Measurements from ENCODE around the gene WDR70. TPM values are rescaled to one million over a fixed set of nuclear protein-coding genes. Genes with fewer than 3 reads are reported as not detected.

The WDR70 gene
- total RNA-seq, 1 experiment from 2014 or later: 31.3 TPM

- Mint-ChIP-seq H3K36me3 (ENCODE audit: insufficient read depth, unreplicated experiment) (peaks cover 9% of the 10 kb centered on the region), H3K4me1 (ENCODE audit: insufficient read depth, unreplicated experiment) (peaks cover 9% of the 10 kb centered on the region), H3K27ac (ENCODE audit: low read depth, unreplicated experiment) (no peak overlapping the region), H3K4me3 (ENCODE audit: unreplicated experiment) (no peak overlapping the region), H3K9me3 (ENCODE audit: unreplicated experiment) (no peaks in the 10 kb centered on the region), H3K27me3 (ENCODE audit: insufficient read depth, unreplicated experiment) (no peaks in the 10 kb centered on the region)
- no peak for DNase-seq (ENCODE audit: unreplicated experiment)
- CTCF ChIA-PET: interaction anchor here (0.6 to 1.0 kb wide), 2 partner anchors 145 to 150 kb away, joined by 3 read pairs; no protein-coding TSS in a partner anchor
- POLR2A ChIA-PET: no interaction called here
- no peak for TF ChIP-seq CTCF (IDR thresholded peaks at IDR 0.05; ENCODE audit: unreplicated experiment)
- intact Hi-C loops (cut with micrococcal nuclease): no loop called here
- BruUV-seq (replicated peaks): no TSS peak
These were observed 188.4 kb downstream of the WDR70 start for GRCh38 chr5:37567566-37567965.

DNA sequence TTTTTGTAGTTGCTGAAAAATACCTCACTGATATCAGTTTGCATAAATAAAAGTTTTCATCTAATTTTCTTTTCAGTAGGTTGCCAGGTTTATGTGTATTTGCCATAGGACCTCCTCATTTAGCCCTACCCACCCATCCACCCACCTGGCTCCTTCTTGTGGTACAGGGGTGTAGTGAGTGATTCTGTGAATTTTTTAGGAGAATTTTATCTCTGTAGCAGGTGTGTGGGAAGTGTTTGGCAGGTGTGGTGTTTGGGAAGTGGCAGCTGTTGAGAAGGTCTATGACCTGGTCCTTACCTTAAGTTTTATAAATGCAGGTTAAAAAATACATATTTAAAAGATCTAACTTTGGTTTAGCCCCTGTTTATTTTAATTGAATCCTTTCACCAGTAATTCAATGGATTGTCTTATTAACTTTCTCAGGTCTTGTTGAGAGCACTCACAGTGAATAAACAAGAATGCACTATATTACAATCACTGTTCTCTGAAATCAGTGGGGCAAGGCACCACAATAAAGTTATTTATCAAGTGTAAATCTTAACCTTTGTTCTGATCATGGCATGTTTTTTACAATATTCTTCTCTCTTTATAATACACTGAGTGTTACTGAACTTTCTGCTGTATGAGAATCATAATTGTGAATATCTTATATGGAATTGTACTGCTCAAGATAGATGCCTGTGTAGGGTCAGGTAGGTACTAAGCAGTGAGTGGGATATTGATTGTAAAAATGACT lies 189.1 kb downstream of the WDR70 start:
- no TSS peak for BruUV-seq (replicated peaks)
- no peak for DNase-seq (ENCODE audit: unreplicated experiment)
- ChIA-PET CTCF (interaction anchor here (0.6 to 0.8 kb wide), 2 partner anchors 14 to 146 kb away, joined by 3 to 4 read pairs; no protein-coding TSS in a partner anchor), POLR2A (no interaction called here)
- no peak for TF ChIP-seq CTCF (IDR thresholded peaks at IDR 0.05; ENCODE audit: unreplicated experiment)
- no peaks in the 10 kb centered on the region for H3K9me3 Mint-ChIP-seq (ENCODE audit: unreplicated experiment)
- intact Hi-C loops (cut with micrococcal nuclease): no loop called here
- H3K4me1 Mint-ChIP-seq (ENCODE audit: insufficient read depth, unreplicated experiment): peaks cover 9% of the 10 kb centered on the region
- H3K36me3 Mint-ChIP-seq (ENCODE audit: insufficient read depth, unreplicated experiment): peaks cover 9% of the 10 kb centered on the region
- no peak overlapping the region for H3K4me3 Mint-ChIP-seq (ENCODE audit: unreplicated experiment)
- no peaks in the 10 kb centered on the region for H3K27me3 Mint-ChIP-seq (ENCODE audit: insufficient read depth, unreplicated experiment)
- H3K27ac Mint-ChIP-seq (ENCODE audit: low read depth, unreplicated experiment): no peak overlapping the region

- peaks cover 9% of the 10 kb centered on the region for H3K4me1 Mint-ChIP-seq (ENCODE audit: insufficient read depth, unreplicated experiment)
These were observed 189.8 kb downstream of the WDR70 start for GRCh38 chr5:37568893-37569292.

GRCh38 chr5:37569466-37569865 lies 190.3 kb downstream of the WDR70 start:
- ChIA-PET POLR2A (no interaction called here), CTCF (interaction anchor here (0.7 to 1.5 kb wide), 3 partner anchors 8 to 156 kb away, joined by 3 to 4 read pairs (median 4); no protein-coding TSS in a partner anchor)
- intact Hi-C loops (cut with micrococcal nuclease): no loop called here
- Mint-ChIP-seq H3K9me3 (ENCODE audit: unreplicated experiment) (peaks cover 2% of the 10 kb centered on the region), H3K27ac (ENCODE audit: low read depth, unreplicated experiment) (no peak overlapping the region), H3K4me1 (ENCODE audit: insufficient read depth, unreplicated experiment) (peaks cover 9% of the 10 kb centered on the region), H3K27me3 (ENCODE audit: insufficient read depth, unreplicated experiment) (no peaks in the 10 kb centered on the region), H3K4me3 (ENCODE audit: unreplicated experiment) (no peak overlapping the region), H3K36me3 (ENCODE audit: insufficient read depth, unreplicated experiment) (peaks cover 9% of the 10 kb centered on the region)
- BruUV-seq (replicated peaks): no TSS peak
- no peak for DNase-seq (ENCODE audit: unreplicated experiment)
- TF ChIP-seq CTCF (IDR thresholded peaks at IDR 0.05; ENCODE audit: unreplicated experiment): no peak

More at GRCh38 chr5:37568893-37569292, 189.8 kb downstream of the WDR70 start:
- Mint-ChIP-seq H3K9me3 (ENCODE audit: unreplicated experiment) (no peaks in the 10 kb centered on the region), H3K27me3 (ENCODE audit: insufficient read depth, unreplicated experiment) (no peaks in the 10 kb centered on the region), H3K27ac (ENCODE audit: low read depth, unreplicated experiment) (no peak overlapping the region), H3K36me3 (ENCODE audit: insufficient read depth, unreplicated experiment) (peaks cover 9% of the 10 kb centered on the region), H3K4me3 (ENCODE audit: unreplicated experiment) (no peak overlapping the region)
- ChIA-PET POLR2A (no interaction called here), CTCF (interaction anchor here (0.8 kb wide), 1 partner anchor 15 kb away, joined by 4 read pairs; no protein-coding TSS in a partner anchor)
- no peak for TF ChIP-seq CTCF (IDR thresholded peaks at IDR 0.05; ENCODE audit: unreplicated experiment)
- intact Hi-C loops (cut with micrococcal nuclease): no loop called here
- no peak for DNase-seq (ENCODE audit: unreplicated experiment)
- BruUV-seq (replicated peaks): no TSS peak
